Activated naive CD8-positive, alpha-beta T cell treated with anti-CD3 and anti-CD28 coated beads, Interleukin-2, amount 50 U/mL, for 24 hours (primary cell): ENCODE measurements around the gene SYPL2.
"Not testable (repeated sequence)": the region's sequence is repeated elsewhere in the genome, so short reads cannot be mapped to it uniquely, and the experiment has no call there.

Source experiments
- ATAC-seq: fragments of 150-1000 bp; cut with Tn5 transposase; one replicate; pipeline ENCODE4 v1.10.0; 2021
- DNase-seq: peaks from one replicate; pipeline ENCODE4 v3.0.0; 2021
- H3K27ac Mint-ChIP-seq: one replicate; pipeline ENCODE4 v1.8.0; 2021; ENCODE audit warnings: mild to moderate bottlenecking, mixed read lengths
- H3K27me3 Mint-ChIP-seq: one replicate; pipeline ENCODE4 v1.8.0; 2021; ENCODE audit warnings: mixed read lengths
- H3K36me3 Mint-ChIP-seq: one replicate; pipeline ENCODE4 v1.8.0; 2021; ENCODE audit warnings: low read depth, mixed read lengths
- H3K4me1 Mint-ChIP-seq: one replicate; pipeline ENCODE4 v1.8.0; 2021; ENCODE audit warnings: mixed read lengths
- H3K4me3 Mint-ChIP-seq: one replicate; pipeline ENCODE4 v1.8.0; 2021; ENCODE audit warnings: mild to moderate bottlenecking, moderate library complexity, mixed read lengths
- H3K9me3 Mint-ChIP-seq: one replicate; pipeline ENCODE4 v1.8.0; 2021; ENCODE audit warnings: mixed read lengths

The SYPL2 gene

GRCh38 chr1:109447524-109447923, 18.8 kb upstream of the SYPL2 start:
- ATAC-seq, result no peak
- Mint-ChIP-seq H3K27me3 (peaks cover 40% of the 10 kb centered on the region), H3K4me3 (no peak overlapping the region), H3K9me3 (no peaks in the 10 kb centered on the region), H3K36me3 (no peaks in the 10 kb centered on the region), H3K4me1 (no peaks in the 10 kb centered on the region), H3K27ac (no peak overlapping the region)
- no peak for DNase-seq

GRCh38 chr1:109454497-109455133, 11.7 kb upstream of the SYPL2 start:
- Mint-ChIP-seq H3K4me1 (no peaks in the 10 kb centered on the region), H3K4me3 (no peak overlapping the region), H3K27ac (no peak overlapping the region), H3K9me3 (peaks cover 24% of the 10 kb centered on the region), H3K36me3 (peaks cover 10% of the 10 kb centered on the region), H3K27me3 (peaks cover 36% of the 10 kb centered on the region)
- no peak for DNase-seq
- ATAC-seq, result no peak

- Mint-ChIP-seq H3K9me3 (peaks cover 24% of the 10 kb centered on the region), H3K36me3 (peaks cover 10% of the 10 kb centered on the region), H3K27me3 (peaks cover 45% of the 10 kb centered on the region), H3K4me3 (no peak overlapping the region), H3K27ac (no peak overlapping the region), H3K4me1 (no peaks in the 10 kb centered on the region)
- DNase-seq, result no peak
- ATAC-seq, result no peak
These were observed 8.5 kb upstream of the SYPL2 start for GRCh38 chr1:109457819-109458218.

- H3K36me3 Mint-ChIP-seq, result peaks cover 2% of the 10 kb centered on the region
- H3K27me3 Mint-ChIP-seq, result peaks cover 83% of the 10 kb centered on the region
- peak overlapping the region; percentile 68 for H3K4me3 Mint-ChIP-seq
- no peak for ATAC-seq
- H3K4me1 Mint-ChIP-seq, result peaks cover 5% of the 10 kb centered on the region
- H3K9me3 Mint-ChIP-seq, result no peaks in the 10 kb centered on the region
- H3K27ac Mint-ChIP-seq, result no peak overlapping the region
- DNase-seq, result no peak
These were observed 258 bp upstream of the SYPL2 start for GRCh38 chr1:109466125-109466451.

- DNase-seq (no peak), ATAC-seq (no peak)
- peaks cover 2% of the 10 kb centered on the region for H3K36me3 Mint-ChIP-seq
- peak overlapping the region; percentile 49 for H3K4me3 Mint-ChIP-seq
- no peak overlapping the region for H3K27ac Mint-ChIP-seq
- H3K27me3 Mint-ChIP-seq, result peaks cover 77% of the 10 kb centered on the region
- H3K4me1 Mint-ChIP-seq, result peaks cover 5% of the 10 kb centered on the region
- H3K9me3 Mint-ChIP-seq, result no peaks in the 10 kb centered on the region
These were observed 993 bp downstream of the SYPL2 start for GRCh38 chr1:109467301-109467777.

GRCh38 chr1:109468061-109468460, 1.7 kb downstream of the SYPL2 start:
- DNase-seq (no peak), ATAC-seq (no peak)
- Mint-ChIP-seq H3K4me1 (peaks cover 5% of the 10 kb centered on the region), H3K27me3 (peaks cover 74% of the 10 kb centered on the region), H3K36me3 (peaks cover 2% of the 10 kb centered on the region), H3K4me3 (no peak overlapping the region), H3K9me3 (no peaks in the 10 kb centered on the region), H3K27ac (no peak overlapping the region)

- no peak for DNase-seq
- no peak overlapping the region for H3K4me3 Mint-ChIP-seq
- H3K9me3 Mint-ChIP-seq, result no peaks in the 10 kb centered on the region
- no peak for ATAC-seq
- H3K36me3 Mint-ChIP-seq, result peaks cover 2% of the 10 kb centered on the region
- no peak overlapping the region for H3K27ac Mint-ChIP-seq
- peaks cover 5% of the 10 kb centered on the region for H3K4me1 Mint-ChIP-seq
- peaks cover 70% of the 10 kb centered on the region for H3K27me3 Mint-ChIP-seq
These were observed 2.6 kb downstream of the SYPL2 start for GRCh38 chr1:109468903-109469302.

- Mint-ChIP-seq H3K27ac (no peak overlapping the region), H3K9me3 (no peaks in the 10 kb centered on the region), H3K36me3 (peaks cover 2% of the 10 kb centered on the region), H3K4me3 (no peak overlapping the region), H3K27me3 (peaks cover 60% of the 10 kb centered on the region), H3K4me1 (peaks cover 5% of the 10 kb centered on the region)
- DNase-seq, result no peak
- no peak for ATAC-seq
These were observed 3.9 kb downstream of the SYPL2 start for GRCh38 chr1:109470245-109470644.

- H3K36me3 Mint-ChIP-seq, result no peaks in the 10 kb centered on the region
- DNase-seq (no peak), ATAC-seq (no peak)
- H3K27me3 Mint-ChIP-seq, result peaks cover 57% of the 10 kb centered on the region
- H3K9me3 Mint-ChIP-seq, result no peaks in the 10 kb centered on the region
- H3K27ac Mint-ChIP-seq, result no peak overlapping the region
- no peaks in the 10 kb centered on the region for H3K4me1 Mint-ChIP-seq
- H3K4me3 Mint-ChIP-seq, result no peak overlapping the region
These were observed 6.4 kb downstream of the SYPL2 start for GRCh38 chr1:109472779-109473178.

- not testable (repeated sequence) for H3K4me1 Mint-ChIP-seq, H3K4me3 Mint-ChIP-seq, ATAC-seq, H3K27ac Mint-ChIP-seq, H3K9me3 Mint-ChIP-seq, DNase-seq, H3K36me3 Mint-ChIP-seq
- peaks cover 50% of the 10 kb centered on the region for H3K27me3 Mint-ChIP-seq
These were observed 7.1 kb downstream of the SYPL2 start for GRCh38 chr1:109473284-109474057.

- no peak overlapping the region for H3K27ac Mint-ChIP-seq
- H3K4me3 Mint-ChIP-seq, result no peak overlapping the region
- H3K4me1 Mint-ChIP-seq, result no peaks in the 10 kb centered on the region
- H3K9me3 Mint-ChIP-seq, result no peaks in the 10 kb centered on the region
- no peaks in the 10 kb centered on the region for H3K36me3 Mint-ChIP-seq
- no peak for DNase-seq
- H3K27me3 Mint-ChIP-seq, result peaks cover 50% of the 10 kb centered on the region
- no peak for ATAC-seq
These were observed 8.4 kb downstream of the SYPL2 start for GRCh38 chr1:109474697-109475096.

GRCh38 chr1:109475261-109475660, 8.9 kb downstream of the SYPL2 start:
- no peak for ATAC-seq
- no peak for DNase-seq
- H3K9me3 Mint-ChIP-seq, result no peaks in the 10 kb centered on the region
- H3K4me3 Mint-ChIP-seq, result no peak overlapping the region
- H3K27ac Mint-ChIP-seq, result no peak overlapping the region
- no peaks in the 10 kb centered on the region for H3K4me1 Mint-ChIP-seq
- peaks cover 47% of the 10 kb centered on the region for H3K27me3 Mint-ChIP-seq
- H3K36me3 Mint-ChIP-seq, result no peaks in the 10 kb centered on the region

- ATAC-seq (no peak), DNase-seq (no peak)
- H3K27me3 Mint-ChIP-seq, result peaks cover 35% of the 10 kb centered on the region
- H3K9me3 Mint-ChIP-seq, result no peaks in the 10 kb centered on the region
- no peaks in the 10 kb centered on the region for H3K4me1 Mint-ChIP-seq
- no peak overlapping the region for H3K27ac Mint-ChIP-seq
- no peak overlapping the region for H3K4me3 Mint-ChIP-seq
- no peaks in the 10 kb centered on the region for H3K36me3 Mint-ChIP-seq
These were observed 10.5 kb downstream of the SYPL2 start for GRCh38 chr1:109476825-109477224.

GRCh38 chr1:109477821-109478220, 11.5 kb downstream of the SYPL2 start:
- ATAC-seq, result no peak

GRCh38 chr1:109478806-109479205, 12.5 kb downstream of the SYPL2 start:
- Mint-ChIP-seq H3K9me3 (no peaks in the 10 kb centered on the region), H3K4me3 (no peak overlapping the region), H3K27me3 (peaks cover 29% of the 10 kb centered on the region), H3K4me1 (peaks cover 16% of the 10 kb centered on the region), H3K27ac (no peak overlapping the region), H3K36me3 (no peaks in the 10 kb centered on the region)
- DNase-seq (no peak), ATAC-seq (no peak)

More at GRCh38 chr1:109477821-109478220, 11.5 kb downstream of the SYPL2 start:
- DNase-seq, result no peak
- Mint-ChIP-seq H3K27me3 (peaks cover 33% of the 10 kb centered on the region), H3K27ac (no peak overlapping the region), H3K4me3 (no peak overlapping the region), H3K4me1 (peaks cover 8% of the 10 kb centered on the region), H3K9me3 (no peaks in the 10 kb centered on the region), H3K36me3 (no peaks in the 10 kb centered on the region)
